Measurements from ENCODE around the gene LDLRAD3. TPM values are rescaled to one million over a fixed set of nuclear protein-coding genes. Genes with fewer than 3 reads are reported as not detected.

Gene LDLRAD3
- polyA plus RNA-seq, 1 donor = 20.4 TPM

- no peak for DNase-seq (ENCODE audit: low read depth)
Observed at GRCh38 chr11:36074941-36075431, 131.1 kb downstream of the LDLRAD3 start.

DNA sequence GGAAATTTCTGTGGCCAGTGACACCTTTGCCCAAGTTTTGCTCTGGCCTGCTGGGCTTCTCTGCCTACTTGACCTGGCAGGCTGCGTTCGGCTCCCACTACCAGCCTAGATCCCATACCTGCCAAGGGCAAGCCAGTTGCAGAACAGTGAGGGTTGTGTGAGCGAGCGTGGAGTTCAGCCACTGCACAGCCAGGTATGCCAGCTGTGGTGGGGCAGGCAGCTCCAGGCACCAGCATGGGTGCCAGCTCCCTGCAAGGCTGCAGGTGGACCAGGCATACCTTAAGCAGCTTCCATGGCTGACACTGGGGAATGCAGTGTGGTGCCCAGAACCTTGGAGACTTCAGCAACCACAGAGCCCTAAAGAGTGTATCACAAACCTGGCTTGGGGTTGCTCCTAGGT is 133.5 kb downstream of the LDLRAD3 start:
- DNase-seq (ENCODE audit: low read depth) = no peak

DNA sequence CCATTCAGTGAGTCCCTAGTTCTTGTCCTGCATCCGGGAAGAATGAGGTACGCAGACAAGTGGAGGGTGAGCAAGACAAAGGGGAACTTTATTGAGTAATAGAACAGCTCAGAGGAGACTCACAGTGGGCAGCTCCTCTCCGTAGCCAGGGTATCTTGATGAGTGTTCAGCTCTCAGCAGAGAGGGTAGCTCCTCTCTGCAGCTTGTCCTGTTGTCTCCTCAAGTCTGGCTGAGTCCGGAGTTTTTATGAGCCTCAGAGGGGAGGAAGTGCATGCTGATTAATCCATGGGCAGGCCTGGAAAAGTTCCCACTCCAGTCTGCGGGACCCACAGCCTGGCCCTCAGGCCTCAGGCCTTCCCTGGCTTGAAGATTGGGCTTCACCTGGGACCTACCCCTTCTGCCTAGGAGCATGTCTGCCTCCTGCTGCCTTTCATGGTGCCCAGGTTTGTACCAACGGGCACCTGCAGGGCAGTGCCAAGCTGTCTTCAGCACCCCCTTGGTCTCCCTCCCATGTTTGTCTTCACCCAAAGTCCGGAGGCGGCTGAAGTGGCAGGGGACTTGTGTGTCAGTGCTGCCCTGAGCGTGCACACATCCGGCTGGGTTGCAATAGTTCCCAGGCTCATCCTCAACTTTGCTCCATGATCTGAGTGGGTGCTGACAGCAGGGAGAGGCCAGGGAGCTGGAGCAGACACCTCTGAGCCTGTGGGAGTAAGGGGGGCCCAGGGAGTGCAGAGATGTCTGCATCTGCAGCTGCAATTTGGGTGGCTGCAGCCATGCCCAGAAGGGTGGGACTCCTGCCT is 134.2 kb downstream of the LDLRAD3 start:
- no peak for DNase-seq (ENCODE audit: low read depth)

GRCh38 chr11:36078686-36079055 is 134.8 kb downstream of the LDLRAD3 start:
- no peak for DNase-seq (ENCODE audit: low read depth)

- no peak for DNase-seq (ENCODE audit: low read depth)
Observed at GRCh38 chr11:36079878-36080675, 136.2 kb downstream of the LDLRAD3 start.

DNA sequence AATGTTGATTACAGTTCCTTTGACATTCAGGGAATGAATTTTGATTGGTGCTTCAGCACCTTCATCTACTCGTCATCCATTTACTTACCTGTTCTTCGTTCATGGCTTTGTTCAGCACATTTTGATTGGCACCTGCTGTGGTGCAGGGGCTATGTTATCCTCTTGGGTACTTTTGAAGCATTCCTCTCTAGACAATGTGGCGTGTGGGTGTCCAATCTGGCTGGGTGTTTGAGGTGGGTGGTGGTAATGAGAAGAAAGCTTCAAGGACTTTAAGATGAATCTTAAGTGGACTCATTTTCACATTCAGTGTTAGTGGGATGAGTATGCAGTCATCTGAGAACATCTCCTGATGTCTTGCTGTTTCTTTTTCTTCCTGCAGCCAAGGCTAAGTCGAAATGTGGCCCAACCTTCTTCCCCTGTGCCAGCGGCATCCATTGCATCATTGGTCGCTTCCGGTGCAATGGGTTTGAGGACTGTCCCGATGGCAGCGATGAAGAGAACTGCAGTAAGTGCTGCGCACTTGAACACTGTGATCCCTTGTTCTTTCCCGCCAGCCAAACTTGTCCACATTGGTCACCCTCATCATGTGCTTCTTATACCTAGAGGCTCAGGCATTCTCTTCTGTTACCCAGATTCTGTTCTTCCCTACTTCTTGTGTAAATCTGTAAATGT is 137.5 kb downstream of the LDLRAD3 start:
- DNase-seq (ENCODE audit: low read depth) = no peak

DNA sequence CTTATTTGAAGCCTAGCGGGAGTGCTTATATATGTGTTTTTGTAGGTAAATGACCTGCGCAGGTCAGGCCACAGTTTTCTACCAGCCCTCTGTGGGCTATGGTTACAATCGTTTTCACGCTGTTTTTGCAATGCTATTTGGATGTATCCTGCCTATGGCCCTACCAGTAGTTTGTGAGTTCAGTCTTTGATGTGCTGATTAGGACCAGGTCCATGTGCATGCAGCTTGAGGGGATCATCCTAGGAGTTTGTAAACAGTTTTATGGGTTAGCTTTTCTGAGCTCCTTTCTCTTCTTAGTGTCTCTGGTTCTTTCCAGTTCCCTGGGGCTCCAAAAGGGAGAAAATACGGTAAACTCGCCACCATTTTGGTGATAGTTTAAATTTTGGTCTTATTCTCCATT is 142.5 kb downstream of the LDLRAD3 start:
- no peak for DNase-seq (ENCODE audit: low read depth)

GRCh38 chr11:36088266-36088972 is 144.6 kb downstream of the LDLRAD3 start:
- DNase-seq (ENCODE audit: low read depth) = no peak

DNA sequence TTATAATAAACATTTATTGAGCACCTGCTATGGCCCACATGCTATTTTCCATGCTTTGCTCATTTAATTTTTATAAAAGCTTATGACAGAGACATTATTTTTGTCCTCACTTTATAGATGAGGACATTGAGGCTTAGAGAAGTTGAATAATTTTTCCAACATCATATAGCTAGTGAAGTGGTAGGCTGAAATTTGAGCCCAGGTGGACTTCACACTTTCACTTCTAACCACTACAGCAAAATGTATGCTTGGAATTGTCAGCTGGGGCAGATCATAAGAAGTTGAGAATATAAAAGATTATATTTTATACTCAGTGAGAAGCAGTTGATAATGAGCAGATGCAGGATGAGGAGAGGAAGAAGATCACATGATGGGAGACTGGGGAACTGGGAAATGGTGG is 146.1 kb downstream of the LDLRAD3 start:
- no peak for DNase-seq (ENCODE audit: low read depth)

GRCh38 chr11:36090356-36091109 is 146.7 kb downstream of the LDLRAD3 start:
- no peak for DNase-seq (ENCODE audit: low read depth)

- DNase-seq (ENCODE audit: low read depth) = no peak
Observed at GRCh38 chr11:36091256-36091811, 147.5 kb downstream of the LDLRAD3 start.

DNA sequence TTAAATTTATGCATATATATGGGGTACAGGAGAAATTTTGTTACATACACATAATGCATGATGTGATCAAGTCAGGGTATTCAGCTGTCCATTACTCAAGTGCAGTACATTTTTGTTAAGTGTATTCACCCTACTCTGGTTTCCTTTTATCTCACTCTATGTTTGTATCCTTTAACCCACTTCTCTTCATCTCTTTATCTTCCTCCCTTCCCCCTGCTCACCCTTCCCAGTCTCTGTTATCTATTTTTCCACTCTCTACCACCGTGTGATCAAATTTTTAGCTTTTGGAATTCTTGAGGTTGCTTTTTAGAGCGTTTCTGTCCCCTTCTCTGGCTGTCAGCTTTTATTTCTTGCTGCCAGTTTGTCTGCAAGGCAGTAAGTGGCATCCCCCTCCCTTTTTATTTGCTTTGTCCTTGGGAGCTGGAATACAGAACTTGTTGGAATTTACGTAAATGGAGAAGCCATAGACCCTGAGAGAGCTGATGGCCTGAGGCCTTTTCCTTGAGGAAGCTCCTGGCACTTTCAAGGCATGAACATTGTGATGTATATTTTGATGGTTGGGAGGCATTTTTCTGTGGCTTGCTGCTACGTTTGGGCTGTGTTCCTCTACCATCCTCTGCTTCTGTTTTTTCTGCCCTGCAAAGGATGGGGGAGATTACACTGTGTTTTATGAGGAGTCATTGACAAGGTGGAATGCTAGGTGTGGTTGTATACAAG is 148.6 kb downstream of the LDLRAD3 start:
- DNase-seq (ENCODE audit: low read depth) = no peak

- DNase-seq (ENCODE audit: low read depth) = no peak
Observed at GRCh38 chr11:36093548-36093947, 149.7 kb downstream of the LDLRAD3 start.

- DNase-seq (ENCODE audit: low read depth) = no peak
Observed at GRCh38 chr11:36094164-36094563, 150.3 kb downstream of the LDLRAD3 start.

DNA sequence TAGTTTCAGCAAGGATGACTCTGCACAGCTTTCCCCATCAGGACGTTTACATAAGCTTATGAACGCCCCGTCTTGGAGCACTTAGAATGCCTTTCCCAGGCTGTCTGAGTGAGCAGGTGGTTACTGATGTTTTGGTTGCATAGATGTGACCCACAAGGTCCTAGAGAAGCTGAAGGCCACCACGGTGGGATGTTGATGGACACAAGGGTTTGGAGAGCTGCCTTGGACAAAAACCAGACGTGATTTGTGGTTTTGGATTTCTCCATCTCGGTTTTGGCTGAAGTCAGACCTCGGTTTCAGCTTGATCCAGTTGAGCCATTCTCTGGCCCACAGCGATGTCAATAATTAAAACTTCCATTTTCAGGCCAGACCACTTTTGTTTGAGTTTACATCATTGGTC is 151.9 kb downstream of the LDLRAD3 start:
- DNase-seq (ENCODE audit: low read depth) = no peak

DNA sequence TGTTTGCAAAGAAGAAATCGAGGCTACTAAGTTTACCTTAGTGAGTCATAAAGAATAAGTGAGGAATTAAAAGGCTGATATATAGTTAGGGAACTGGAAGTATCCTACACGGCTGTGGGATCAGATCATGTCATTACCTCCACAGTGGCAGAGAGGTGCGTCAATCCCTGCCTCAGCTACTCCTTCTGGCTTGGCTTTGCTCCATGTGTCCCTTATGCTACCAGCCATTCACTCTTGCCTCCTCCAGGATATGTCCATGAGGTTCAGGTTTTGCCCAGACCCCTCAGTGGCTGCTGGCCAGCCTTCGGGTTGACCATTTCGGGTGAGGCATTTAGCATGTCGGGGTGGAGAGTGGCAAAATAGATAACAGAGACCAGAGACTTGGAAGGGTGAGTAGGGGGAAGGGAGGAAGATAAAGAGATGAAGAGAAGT is 153.4 kb downstream of the LDLRAD3 start:
- no peak for DNase-seq (ENCODE audit: low read depth)

GRCh38 chr11:36098087-36098486 is 154.2 kb downstream of the LDLRAD3 start:
- DNase-seq (ENCODE audit: low read depth) = no peak

DNA sequence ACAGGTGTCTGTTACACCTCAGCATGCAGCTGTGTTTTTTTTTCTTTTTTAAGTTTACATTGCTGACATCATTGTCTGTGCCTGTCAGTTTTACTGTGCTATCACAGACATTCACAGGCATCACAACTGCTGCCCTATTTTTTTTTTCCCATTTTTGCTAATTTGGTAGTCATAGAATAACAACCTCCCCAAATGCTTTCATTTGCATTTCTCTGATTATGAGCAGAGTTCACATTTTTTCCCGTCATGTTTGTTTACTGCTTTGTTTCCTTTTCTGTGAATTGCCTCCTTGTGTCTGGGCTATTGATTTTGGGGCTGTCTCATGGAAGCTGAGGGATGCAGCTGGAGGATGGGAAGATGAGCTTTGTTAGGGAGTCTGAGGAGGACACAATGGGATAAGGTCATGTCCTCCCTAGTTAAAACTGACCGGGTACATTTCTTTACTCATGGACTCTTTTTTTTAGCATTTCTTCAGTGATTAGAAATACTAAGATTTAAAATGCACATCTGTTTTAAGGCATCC is 155.1 kb downstream of the LDLRAD3 start:
- no peak for DNase-seq (ENCODE audit: low read depth)

- DNase-seq (ENCODE audit: low read depth) = no peak
Observed at GRCh38 chr11:36101466-36101865, 157.6 kb downstream of the LDLRAD3 start.

DNA sequence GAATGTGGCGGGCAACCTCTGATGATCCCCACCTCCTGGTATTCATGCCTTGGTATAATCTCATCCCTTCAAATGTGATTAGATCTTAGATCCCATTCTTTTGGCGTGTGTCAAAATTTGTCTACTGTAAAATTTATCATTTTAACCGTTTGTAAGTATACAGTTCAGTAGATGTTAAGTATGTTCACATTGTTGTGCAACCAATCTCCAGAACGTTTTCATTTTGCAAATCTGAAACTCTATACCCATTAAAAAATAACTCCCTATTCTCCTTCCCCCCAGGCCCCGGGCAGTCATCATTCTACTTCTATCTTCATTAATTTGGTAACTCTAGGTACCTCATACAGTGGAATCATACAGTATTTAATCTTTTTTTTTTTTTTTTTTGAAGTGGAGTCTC is 159.0 kb downstream of the LDLRAD3 start:
- DNase-seq (ENCODE audit: low read depth) = no peak

Measured in forelimb muscle (tissue), 1 donor.